GM15510 (cell line): ENCODE data around the gene OR12D2.

ENCODE experiments used
- POLR2A ChIP-seq: IDR thresholded peaks from 3 replicates; pipeline ENCODE4 v1.6.1; 2011; ENCODE audit warnings: borderline replicate concordance; ENCODE audit not compliant: insufficient read length; ENCODE audit errors: extremely low read depth

The OR12D2 gene

GRCh38 chr6:29395331-29395730 lies at the start of gene OR12D2:
Gene OR12D2, plus strand, starts transcription at chr6:29395631. Its CDS starts 1,069 bp downstream, at chr6:29396700.
- no peak for TF ChIP-seq POLR2A

GRCh38 chr6:29354980-29355379 lies 40.5 kb upstream of the OR12D2 start:
- TF ChIP-seq POLR2A, result no peak

GRCh38 chr6:29355603-29356002 lies 39.8 kb upstream of the OR12D2 start:
- no peak for TF ChIP-seq POLR2A

GRCh38 chr6:29368765-29369164 lies 26.7 kb upstream of the OR12D2 start, which contains the start of gene OR5V1:
Gene OR5V1, minus strand, starts transcription at chr6:29368865. Its CDS starts 12,670 bp downstream, at chr6:29356195.
- TF ChIP-seq POLR2A, result no peak

- TF ChIP-seq POLR2A, result no peak
Measured at GRCh38 chr6:29375191-29375590, 20.2 kb upstream of the OR12D2 start, which contains the start of gene OR12D3. Gene OR12D3, minus strand, starts transcription at chr6:29375291. Its CDS starts 4 bp downstream, at chr6:29375287.

- TF ChIP-seq POLR2A, result no peak
Measured at GRCh38 chr6:29376003-29376402, 19.4 kb upstream of the OR12D2 start.

- no peak for TF ChIP-seq POLR2A
Measured at GRCh38 chr6:29388533-29388932, 6.9 kb upstream of the OR12D2 start.

GRCh38 chr6:29399525-29399924 lies 4.1 kb downstream of the OR12D2 start:
- no peak for TF ChIP-seq POLR2A

- no peak for TF ChIP-seq POLR2A
Measured at GRCh38 chr6:29403801-29404200, 8.4 kb downstream of the OR12D2 start.

GRCh38 chr6:29414588-29414987 lies 19.2 kb downstream of the OR12D2 start, which contains the start of gene OR12D1:
Gene OR12D1, plus strand, starts transcription at chr6:29414928.
- no peak for TF ChIP-seq POLR2A

- TF ChIP-seq POLR2A, result no peak
Measured at GRCh38 chr6:29419516-29419915, 24.1 kb downstream of the OR12D2 start.

GRCh38 chr6:29424168-29424567 lies 28.7 kb downstream of the OR12D2 start:
- TF ChIP-seq POLR2A, result no peak

- no peak for TF ChIP-seq POLR2A
Measured at GRCh38 chr6:29424575-29424974, 29.1 kb downstream of the OR12D2 start.

GRCh38 chr6:29425075-29425474 lies 29.6 kb downstream of the OR12D2 start:
- no peak for TF ChIP-seq POLR2A

- TF ChIP-seq POLR2A, result no peak
Measured at GRCh38 chr6:29426654-29427053, 31.2 kb downstream of the OR12D2 start.

GRCh38 chr6:29439006-29439405 lies 43.6 kb downstream of the OR12D2 start, which contains the start of gene OR10C1:
Gene OR10C1, plus strand, starts transcription at chr6:29439306. Its CDS starts 710 bp downstream, at chr6:29440016.
- no peak for TF ChIP-seq POLR2A

- no peak for TF ChIP-seq POLR2A
Measured at GRCh38 chr6:29442719-29443118, 47.3 kb downstream of the OR12D2 start.
